Activated CD8-positive, alpha-beta T cell treated with anti-CD3 and anti-CD28 coated beads, Interleukin-2, amount 10 ng/mL, durations not matched to agents 7 days and 5 days (primary cell): ENCODE data around the gene TPM4. TPM values are rescaled to one million over a fixed set of nuclear protein-coding genes. Genes with fewer than 3 reads are reported as not detected.

Experiments used
- ATAC-seq: fragments of 150-1000 bp; cut with Tn5 transposase; one replicate; pipeline ENCODE4 v1.10.0; 2021; ENCODE audit warnings: moderate library complexity
- CTCF ChIA-PET: fragments of 350-600 bp; sonication (Branson Sonifier 250); formaldehyde crosslinking; loops from one replicate; lab custom pipeline; 2021; ENCODE audit warnings: antibody characterized with exemption; lab: Charles Lee
- POLR2A ChIA-PET: fragments of 350-600 bp; sonication (Branson Sonifier 250); formaldehyde crosslinking; loops from one replicate; lab custom pipeline; 2021; ENCODE audit warnings: antibody characterized with exemption; lab: Charles Lee
- DNase-seq: peaks from one replicate; pipeline ENCODE4 v3.0.0-alpha.2; 2020
- H3K27ac Mint-ChIP-seq: one replicate; pipeline ENCODE4 v1.8.0; 2021; ENCODE audit warnings: mild to moderate bottlenecking, mixed read lengths
- H3K27me3 Mint-ChIP-seq: one replicate; pipeline ENCODE4 v1.8.0; 2021; ENCODE audit warnings: low read depth, mixed read lengths
- H3K36me3 Mint-ChIP-seq: one replicate; pipeline ENCODE4 v1.8.0; 2021; ENCODE audit warnings: low read depth, mixed read lengths
- H3K4me1 Mint-ChIP-seq: one replicate; pipeline ENCODE4 v1.8.0; 2021; ENCODE audit warnings: low read depth, mixed read lengths
- H3K4me3 Mint-ChIP-seq: one replicate; pipeline ENCODE4 v1.8.0; 2021; ENCODE audit warnings: mild to moderate bottlenecking, mixed read lengths
- H3K9me3 Mint-ChIP-seq: one replicate; pipeline ENCODE4 v1.8.0; 2022; ENCODE audit warnings: mixed read lengths; ENCODE audit not compliant: insufficient read depth
- total RNA-seq, 2 experiments: library from RNA; stranded (reverse); gene quantifications; one replicate each; pipeline ENCODE4 v1.2.3, GENCODE V29; 2021

Gene TPM4
- total RNA-seq, 2 experiments from 2014 or later = 424 to 436 TPM

DNA sequence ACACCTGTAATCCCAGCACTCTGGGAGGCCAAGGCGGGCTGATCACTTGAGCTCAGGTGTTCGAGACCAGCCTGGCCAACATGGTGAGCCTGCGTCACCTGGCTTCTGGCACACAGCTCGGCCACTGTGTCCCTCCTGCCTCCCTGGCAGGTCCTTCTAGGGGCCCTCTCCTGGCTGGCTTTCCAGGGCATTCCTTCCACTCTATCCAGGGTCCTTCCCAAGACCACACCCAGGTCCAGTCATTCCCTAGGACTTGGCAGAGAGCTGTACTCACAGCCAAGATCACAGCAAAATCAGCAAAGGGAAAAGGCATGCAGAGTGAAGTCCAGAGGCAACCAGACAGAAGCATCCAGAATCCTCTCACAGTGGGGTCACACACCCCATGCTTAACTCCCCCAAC is 57.5 kb downstream of the TPM4 start:
- ChIA-PET POLR2A (interaction anchor here (0.9 to 1.0 kb wide), 2 partner anchors 10 to 15 kb away, joined by 3 to 4 read pairs; partner anchors contain the start of gene HSH2D), CTCF (no interaction called here)
- peaks cover 69% of the 10 kb centered on the region for H3K36me3 Mint-ChIP-seq
- H3K4me1 Mint-ChIP-seq = peaks cover 27% of the 10 kb centered on the region
- H3K9me3 Mint-ChIP-seq = no peaks in the 10 kb centered on the region
- DNase-seq (no peak), ATAC-seq (no peak)
- H3K27ac Mint-ChIP-seq = peak overlapping the region; percentile 43
- no peaks in the 10 kb centered on the region for H3K27me3 Mint-ChIP-seq
- no peak overlapping the region for H3K4me3 Mint-ChIP-seq

DNA sequence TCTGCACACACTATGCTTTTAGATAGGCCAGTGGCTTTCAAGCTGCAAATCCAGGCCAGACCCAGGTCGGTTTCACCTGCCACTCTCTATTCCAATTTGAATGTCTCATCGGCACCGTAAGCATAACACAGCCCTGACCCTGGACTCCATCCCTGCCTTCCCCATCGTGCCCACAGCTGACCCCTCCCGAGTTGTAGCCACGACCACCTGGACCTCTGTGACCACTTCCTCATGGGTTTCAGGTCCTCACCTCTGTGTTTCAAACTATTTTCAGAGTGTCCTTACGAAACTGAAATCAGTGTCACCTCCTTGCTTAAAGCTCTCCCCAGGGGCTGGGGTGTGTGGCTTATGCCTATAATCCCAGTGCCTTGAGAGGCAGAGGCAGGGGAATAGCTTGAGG is 58.2 kb downstream of the TPM4 start:
- H3K27me3 Mint-ChIP-seq = no peaks in the 10 kb centered on the region
- H3K27ac Mint-ChIP-seq = peak overlapping the region; percentile 31
- peaks cover 34% of the 10 kb centered on the region for H3K4me1 Mint-ChIP-seq
- ChIA-PET POLR2A (interaction anchor here (0.9 to 1.7 kb wide), 2 partner anchors 9 to 15 kb away, joined by 3 to 6 read pairs; partner anchors contain the start of gene HSH2D), CTCF (no interaction called here)
- DNase-seq (no peak), ATAC-seq (no peak)
- peaks cover 62% of the 10 kb centered on the region for H3K36me3 Mint-ChIP-seq
- H3K4me3 Mint-ChIP-seq = no peak overlapping the region
- H3K9me3 Mint-ChIP-seq = no peaks in the 10 kb centered on the region

DNA sequence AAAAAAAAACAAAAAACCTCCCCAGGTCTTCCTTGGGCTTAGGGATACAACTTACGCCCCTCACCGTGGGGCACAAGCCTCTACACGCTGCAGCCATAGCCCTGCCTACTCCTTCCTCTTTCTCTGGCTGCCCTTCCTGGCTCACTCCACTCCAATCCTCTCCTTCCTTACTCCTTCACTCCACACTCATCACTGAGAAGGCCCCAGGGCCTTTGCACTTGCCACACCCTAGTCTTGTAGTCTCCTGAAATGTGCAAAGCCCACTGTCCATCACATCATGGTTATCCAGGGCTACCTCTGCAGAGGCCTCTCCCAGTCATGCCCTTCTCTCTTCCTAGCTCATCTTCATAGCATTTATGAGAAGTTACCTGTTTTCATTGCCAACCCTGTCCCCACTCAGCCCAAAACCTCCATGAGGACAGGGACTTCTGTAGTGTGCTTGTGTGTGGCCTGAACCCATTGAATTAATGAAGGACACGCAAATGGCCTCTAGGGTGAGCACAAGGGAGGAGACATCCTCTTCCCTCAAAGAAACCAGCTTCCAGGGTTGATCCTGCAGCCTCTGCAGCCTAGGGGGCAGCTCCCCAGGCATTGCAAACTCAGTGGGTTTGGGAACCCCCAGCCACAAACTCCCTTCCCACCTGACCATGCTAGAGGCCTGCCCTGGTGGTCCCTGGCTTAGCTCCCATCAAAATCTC is 59.3 kb downstream of the TPM4 start:
- Mint-ChIP-seq H3K36me3 (peaks cover 53% of the 10 kb centered on the region), H3K9me3 (no peaks in the 10 kb centered on the region), H3K4me1 (peaks cover 45% of the 10 kb centered on the region), H3K4me3 (no peak overlapping the region), H3K27ac (peak overlapping the region; percentile 72), H3K27me3 (no peaks in the 10 kb centered on the region)
- ChIA-PET CTCF (no interaction called here), POLR2A (interaction anchor here (0.6 to 1.7 kb wide), 3 partner anchors 8 to 28 kb away, joined by 3 to 7 read pairs (median 6); partner anchors contain the start of gene HSH2D)
- ATAC-seq (no peak), DNase-seq (no peak)

- Mint-ChIP-seq H3K36me3 (peaks cover 45% of the 10 kb centered on the region), H3K27ac (no peak overlapping the region), H3K4me3 (no peak overlapping the region), H3K9me3 (no peaks in the 10 kb centered on the region), H3K4me1 (peaks cover 50% of the 10 kb centered on the region), H3K27me3 (no peaks in the 10 kb centered on the region)
- ChIA-PET POLR2A (interaction anchor here (0.6 to 1.7 kb wide), 4 partner anchors 7 to 703 kb away, joined by 3 to 7 read pairs (median 4); partner anchors contain the start of gene HSH2D), CTCF (no interaction called here)
- ATAC-seq = no peak
- no peak for DNase-seq
Measured at GRCh38 chr19:16136185-16136999, 60.1 kb downstream of the TPM4 start.

GRCh38 chr19:16139752-16140151 is 63.5 kb downstream of the TPM4 start:
- H3K4me3 Mint-ChIP-seq = peak overlapping the region; percentile 57
- H3K27me3 Mint-ChIP-seq = no peaks in the 10 kb centered on the region
- H3K27ac Mint-ChIP-seq = peak overlapping the region; percentile 82
- no peak for ATAC-seq
- POLR2A ChIA-PET = interaction anchor here (0.6 to 1.2 kb wide), 2 partner anchors 15 to 39 kb away, joined by 3 to 4 read pairs; no protein-coding TSS in a partner anchor
- peaks cover 26% of the 10 kb centered on the region for H3K36me3 Mint-ChIP-seq
- CTCF ChIA-PET = interaction anchor here (1.2 to 2.0 kb wide), 2 partner anchors 46 to 99 kb away, joined by 3 to 9 read pairs; partner anchors contain the start of gene FAM32A
- H3K4me1 Mint-ChIP-seq = peaks cover 56% of the 10 kb centered on the region
- H3K9me3 Mint-ChIP-seq = peaks cover 3% of the 10 kb centered on the region
- peak; percentile 52 for DNase-seq

DNA sequence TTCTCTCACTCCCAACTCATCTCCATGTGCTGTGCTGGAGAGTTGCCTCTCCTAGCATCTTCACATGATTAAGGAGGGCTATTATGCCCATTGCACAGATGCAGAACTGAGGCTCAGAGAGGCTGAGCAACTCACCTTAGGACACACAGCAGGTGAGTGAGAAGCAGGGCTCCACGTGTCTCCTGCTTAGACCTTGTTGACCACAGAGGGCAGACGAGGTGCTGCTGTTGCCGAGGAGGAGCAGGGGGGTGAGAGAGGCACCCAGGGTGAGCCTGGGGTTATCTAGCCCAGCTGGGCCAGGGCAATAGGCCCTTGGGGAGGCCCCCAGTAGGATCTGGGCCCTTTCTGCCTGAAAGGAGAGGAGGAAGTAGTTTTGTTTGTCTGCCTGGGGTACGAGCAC is 64.7 kb downstream of the TPM4 start:
- peaks cover 3% of the 10 kb centered on the region for H3K9me3 Mint-ChIP-seq
- H3K27ac Mint-ChIP-seq = peak overlapping the region; percentile 87
- H3K36me3 Mint-ChIP-seq = peaks cover 29% of the 10 kb centered on the region
- DNase-seq = peak; percentile 40
- no peaks in the 10 kb centered on the region for H3K27me3 Mint-ChIP-seq
- ChIA-PET POLR2A (interaction anchor here (0.6 to 1.9 kb wide), 5 partner anchors 13 to 1126 kb away, joined by 3 to 8 read pairs (median 3); partner anchors contain the start of gene RAB8A), CTCF (interaction anchor here (1.6 kb wide), 2 partner anchors 30 to 70 kb away, joined by 4 read pairs; no protein-coding TSS in a partner anchor)
- peaks cover 61% of the 10 kb centered on the region for H3K4me1 Mint-ChIP-seq
- H3K4me3 Mint-ChIP-seq = no peak overlapping the region
- ATAC-seq = peak; percentile 11

DNA sequence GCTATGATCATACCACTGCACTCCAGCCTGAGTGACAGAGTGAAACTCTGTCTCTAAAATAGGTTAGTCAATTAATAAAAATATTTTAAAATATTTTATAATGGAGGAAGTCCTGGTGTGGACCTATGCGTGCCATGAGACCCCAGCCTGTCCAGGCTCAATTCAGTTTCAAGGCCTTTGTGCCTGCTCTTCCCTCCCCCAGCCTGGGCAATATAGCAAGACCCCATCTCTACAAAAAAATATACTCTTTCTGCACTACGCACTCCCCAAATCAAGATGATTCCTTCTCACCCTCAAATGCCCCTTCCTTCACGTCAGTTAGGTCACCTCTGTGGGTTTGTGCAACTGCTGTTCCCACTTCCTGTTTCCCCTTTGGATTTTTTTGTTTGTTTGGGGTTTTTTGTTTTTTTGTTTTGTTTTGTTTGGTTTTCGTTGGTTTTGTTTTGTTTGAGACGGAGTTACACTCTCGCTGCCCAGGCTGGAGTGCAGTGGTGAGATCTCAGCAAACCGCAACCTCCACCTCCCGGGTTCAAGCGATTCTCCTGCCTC is 65.8 kb downstream of the TPM4 start:
- peaks cover 61% of the 10 kb centered on the region for H3K4me1 Mint-ChIP-seq
- peaks cover 34% of the 10 kb centered on the region for H3K36me3 Mint-ChIP-seq
- ATAC-seq (no peak), DNase-seq (no peak)
- ChIA-PET CTCF (interaction anchor here (1.6 to 2.2 kb wide), 3 partner anchors 31 to 71 kb away, joined by 4 to 14 read pairs (median 4); partner anchors contain the start of gene RAB8A), POLR2A (interaction anchor here (0.8 to 1.9 kb wide), 4 partner anchors 12 to 65 kb away, joined by 3 to 8 read pairs (median 4); partner anchors contain the start of genes RAB8A and TPM4)
- peaks cover 3% of the 10 kb centered on the region for H3K9me3 Mint-ChIP-seq
- H3K27ac Mint-ChIP-seq = peak overlapping the region; percentile 99
- H3K27me3 Mint-ChIP-seq = no peaks in the 10 kb centered on the region
- H3K4me3 Mint-ChIP-seq = peak overlapping the region; percentile 26

DNA sequence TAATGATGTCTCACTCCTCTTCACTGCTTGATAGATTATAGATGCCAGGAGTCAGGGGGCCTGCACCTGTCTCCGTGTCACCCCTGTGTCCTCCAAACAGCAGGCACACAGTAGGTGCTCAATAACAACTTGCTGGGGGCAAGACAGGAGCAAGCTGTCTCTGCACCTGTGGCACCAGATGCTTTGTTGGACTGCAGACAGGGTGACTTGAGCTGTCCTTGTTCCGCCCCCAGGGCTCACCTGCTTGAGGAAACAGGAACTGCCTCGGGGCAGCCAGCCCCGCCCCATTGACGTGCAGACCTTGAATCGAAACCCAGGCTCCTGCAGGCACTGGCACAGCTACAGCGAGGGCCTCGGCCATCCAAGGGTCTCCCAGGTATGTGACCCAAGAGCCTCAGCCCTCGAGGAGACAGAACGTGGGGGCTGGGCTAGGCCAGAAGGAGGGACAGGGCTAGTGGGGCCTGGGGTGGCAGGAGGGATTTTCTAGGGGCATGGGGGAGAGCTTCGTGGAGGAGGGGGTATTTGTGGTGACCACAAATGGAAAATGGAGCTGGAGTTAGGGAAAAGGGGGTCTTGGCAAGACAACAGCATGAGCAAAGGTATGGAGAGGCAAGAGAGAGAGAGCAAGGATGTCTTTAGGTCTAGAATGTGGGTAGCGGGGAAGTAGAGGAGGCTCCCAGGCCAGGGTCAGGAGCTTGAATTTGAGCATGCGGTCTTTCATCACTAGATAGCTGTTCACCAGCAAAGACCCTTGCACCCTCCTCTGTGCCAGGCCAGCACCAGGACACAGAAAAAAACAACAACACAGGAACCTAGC is 67.3 kb downstream of the TPM4 start, which contains the start of gene HSH2D:
Gene HSH2D, plus strand, starts transcription at position 287 of the 817 bp plus-strand sequence. CDS start 5,066 bp downstream, outside the sequence.
- Mint-ChIP-seq H3K27ac (peak within 1 kb of the TSS; percentile 99), H3K9me3 (peaks cover 3% of the 10 kb centered on the region), H3K27me3 (no peaks in the 10 kb centered on the region), H3K4me1 (peaks cover 65% of the 10 kb centered on the region), H3K4me3 (peak within 1 kb of the TSS; percentile 96), H3K36me3 (peaks cover 33% of the 10 kb centered on the region)
- peak; percentile 95 for ATAC-seq
- ChIA-PET POLR2A (interaction anchor here (0.5 to 4.0 kb wide), 39 partner anchors 8 to 516 kb away, joined by 3 to 42 read pairs (median 5); partner anchors contain the start of genes FAM32A, RAB8A and TPM4), CTCF (interaction anchor here (0.9 to 2.7 kb wide), 19 partner anchors 10 to 299 kb away, joined by 3 to 14 read pairs (median 4); partner anchors contain the start of genes AP1M1, FAM32A and RAB8A)
- peak; percentile 94 for DNase-seq

GRCh38 chr19:16144216-16144581 is 67.9 kb downstream of the TPM4 start:
- peaks cover 65% of the 10 kb centered on the region for H3K4me1 Mint-ChIP-seq
- H3K9me3 Mint-ChIP-seq = peaks cover 3% of the 10 kb centered on the region
- peak; percentile 10 for ATAC-seq

DNA sequence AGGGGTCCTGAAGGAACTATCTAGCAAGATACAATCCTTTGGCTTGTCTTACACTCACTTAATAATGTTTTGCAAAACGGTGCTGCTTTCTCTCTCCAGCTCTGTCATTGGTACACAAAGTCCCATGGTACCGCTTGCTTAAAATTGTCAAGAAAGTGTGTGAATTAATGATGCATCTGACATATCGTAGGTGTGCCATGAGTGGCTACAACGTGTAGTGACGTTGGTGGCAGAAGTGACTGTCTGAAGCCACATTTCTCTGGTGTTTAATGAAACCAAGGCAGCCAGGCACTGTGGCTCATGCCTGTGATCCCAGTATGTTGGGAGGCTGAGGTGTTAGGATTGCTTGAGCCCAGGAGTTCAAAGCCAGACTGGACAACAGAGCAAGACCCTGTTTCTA is 69.8 kb downstream of the TPM4 start:
- H3K4me3 Mint-ChIP-seq = peak overlapping the region; percentile 96
- peak overlapping the region; percentile 83 for H3K27ac Mint-ChIP-seq
- peaks cover 58% of the 10 kb centered on the region for H3K4me1 Mint-ChIP-seq
- peaks cover 55% of the 10 kb centered on the region for H3K36me3 Mint-ChIP-seq
- ATAC-seq (no peak), DNase-seq (no peak)
- no peaks in the 10 kb centered on the region for H3K27me3 Mint-ChIP-seq
- CTCF ChIA-PET = interaction anchor here (0.7 to 2.3 kb wide), 3 partner anchors 35 to 104 kb away, joined by 4 to 7 read pairs (median 5); no protein-coding TSS in a partner anchor
- POLR2A ChIA-PET = interaction anchor here (1.1 to 4.0 kb wide), 6 partner anchors 10 to 68 kb away, joined by 3 to 20 read pairs (median 4); no protein-coding TSS in a partner anchor
- H3K9me3 Mint-ChIP-seq = peaks cover 3% of the 10 kb centered on the region

More at GRCh38 chr19:16144216-16144581, 67.9 kb downstream of the TPM4 start:
- Mint-ChIP-seq H3K4me3 (peak overlapping the region; percentile 96), H3K27me3 (no peaks in the 10 kb centered on the region), H3K36me3 (peaks cover 37% of the 10 kb centered on the region), H3K27ac (peak overlapping the region; percentile 99)
- ChIA-PET POLR2A (interaction anchor here (0.6 to 4.0 kb wide), 39 partner anchors 9 to 515 kb away, joined by 3 to 42 read pairs (median 5); partner anchors contain the start of genes FAM32A, KLF2, RAB8A and TPM4), CTCF (interaction anchor here (0.9 to 2.7 kb wide), 19 partner anchors 10 to 300 kb away, joined by 3 to 14 read pairs (median 4); partner anchors contain the start of genes AP1M1, FAM32A and RAB8A)
- DNase-seq = no peak
